ENCODE results near the gene SEPTIN3.

DNA sequence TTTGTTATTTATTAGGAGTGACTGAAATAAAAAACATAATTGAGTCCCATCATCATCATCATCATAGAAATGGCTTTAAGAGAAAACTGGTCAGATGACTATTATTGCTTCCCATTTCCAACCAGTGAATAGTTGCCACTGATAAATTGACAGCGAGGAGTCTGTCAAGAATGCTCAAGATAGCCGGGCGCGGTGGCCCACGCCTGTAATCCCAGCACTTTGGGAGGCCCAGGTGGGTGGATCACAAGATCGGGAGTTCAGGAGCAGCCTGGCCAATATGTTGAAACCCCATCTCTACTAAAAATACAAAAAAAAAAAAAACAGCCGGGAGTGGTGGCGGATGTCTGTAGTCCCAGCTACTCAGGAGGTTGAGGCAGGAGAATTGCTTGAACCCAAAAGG is 31.2 kb downstream of the SEPTIN3 start:
- TF ChIP-seq SP2 (IDR thresholded peaks at IDR 0.05; ENCODE audit: low read length), result no peak
- no peak for TF ChIP-seq USF2 (IDR thresholded peaks at IDR 0.05; ENCODE audit: low read length)
- no peak for TF ChIP-seq CBX8 (IDR thresholded peaks at IDR 0.05; ENCODE audit: borderline replicate concordance, low read depth, low read length)
- TF ChIP-seq PHF8 (conservative IDR thresholded peaks at IDR 0.05; ENCODE audit: low read depth, low read length), result no peak
